Measurements from ENCODE around the gene DOCK4.

DOCK4 gene

GRCh38 chr7:112049555-112050249, 156.5 kb downstream of the DOCK4 start:
- ChIA-PET POLR2A (no interaction called here), CTCF (interaction anchor here (0.8 kb wide), 1 partner anchor 29 kb away, joined by 3 read pairs; no protein-coding TSS in a partner anchor)
- DNase-seq (ENCODE audit: extremely low spot score): no peak
- TF ChIP-seq CTCF (IDR thresholded peaks at IDR 0.05; ENCODE audit: control extremely low read depth, extremely low read depth, low read depth, missing control alignments): no peak

DNA sequence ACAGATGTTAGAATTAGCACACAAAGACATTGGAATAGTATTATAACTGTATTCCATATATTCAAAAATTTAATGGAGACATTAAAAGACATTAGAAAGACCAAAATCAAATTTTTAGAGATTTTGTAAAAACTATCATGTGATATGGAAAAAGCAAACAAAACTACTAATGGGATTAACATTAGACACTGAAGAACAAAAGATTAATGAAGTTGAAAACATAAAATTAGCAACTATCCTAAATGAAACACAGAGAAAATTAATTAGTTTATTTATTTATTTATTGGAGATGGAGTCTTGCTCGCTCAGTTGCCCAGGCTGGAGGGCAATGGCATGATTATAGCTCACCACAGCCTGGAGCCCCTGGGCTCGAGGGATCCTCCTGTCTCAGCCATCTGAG, 158.8 kb downstream of the DOCK4 start:
- DNase-seq (ENCODE audit: extremely low spot score): no peak
- POLR2A ChIA-PET: no interaction called here
- no peak for TF ChIP-seq CTCF (IDR thresholded peaks at IDR 0.05; ENCODE audit: control extremely low read depth, extremely low read depth, low read depth, missing control alignments)
- CTCF ChIA-PET: no interaction called here

- ChIA-PET POLR2A (no interaction called here), CTCF (interaction anchor here (1.7 to 1.9 kb wide), 2 partner anchors 11 to 25 kb away, joined by 5 to 10 read pairs; no protein-coding TSS in a partner anchor)
- no peak for TF ChIP-seq CTCF (IDR thresholded peaks at IDR 0.05; ENCODE audit: control extremely low read depth, extremely low read depth, low read depth, missing control alignments)
- DNase-seq (ENCODE audit: extremely low spot score): no peak
Observed at GRCh38 chr7:112045222-112045621, 161.0 kb downstream of the DOCK4 start.

- POLR2A ChIA-PET: no interaction called here
- no peak for TF ChIP-seq CTCF (IDR thresholded peaks at IDR 0.05; ENCODE audit: control extremely low read depth, extremely low read depth, low read depth, missing control alignments)
- CTCF ChIA-PET: interaction anchor here (1.1 to 1.4 kb wide), 2 partner anchors 11 to 45 kb away, joined by 3 to 4 read pairs; no protein-coding TSS in a partner anchor
- DNase-seq (ENCODE audit: extremely low spot score): no peak
Observed at GRCh38 chr7:112042631-112043030, 163.6 kb downstream of the DOCK4 start.

GRCh38 chr7:112038353-112038752, 167.8 kb downstream of the DOCK4 start:
- ChIA-PET CTCF (no interaction called here), POLR2A (no interaction called here)
- TF ChIP-seq CTCF (IDR thresholded peaks at IDR 0.05; ENCODE audit: control extremely low read depth, extremely low read depth, low read depth, missing control alignments): no peak
- no peak for DNase-seq (ENCODE audit: extremely low spot score)

GRCh38 chr7:112036071-112036470, 170.1 kb downstream of the DOCK4 start:
- no peak for TF ChIP-seq CTCF (IDR thresholded peaks at IDR 0.05; ENCODE audit: control extremely low read depth, extremely low read depth, low read depth, missing control alignments)
- no peak for DNase-seq (ENCODE audit: extremely low spot score)
- CTCF ChIA-PET: no interaction called here
- POLR2A ChIA-PET: no interaction called here

All from GM10248 (cell line).